ENCODE results near the gene VPS51. TPM values are rescaled to one million over a fixed set of nuclear protein-coding genes. Genes with fewer than 3 reads are reported as not detected.

VPS51 gene
- total and polyA plus RNA-seq, 2 of the 13 experiments (the other 11 are each of a cell fraction or from before 2014, with no cell fraction given) = 76.3 to 90.6 TPM

DNA sequence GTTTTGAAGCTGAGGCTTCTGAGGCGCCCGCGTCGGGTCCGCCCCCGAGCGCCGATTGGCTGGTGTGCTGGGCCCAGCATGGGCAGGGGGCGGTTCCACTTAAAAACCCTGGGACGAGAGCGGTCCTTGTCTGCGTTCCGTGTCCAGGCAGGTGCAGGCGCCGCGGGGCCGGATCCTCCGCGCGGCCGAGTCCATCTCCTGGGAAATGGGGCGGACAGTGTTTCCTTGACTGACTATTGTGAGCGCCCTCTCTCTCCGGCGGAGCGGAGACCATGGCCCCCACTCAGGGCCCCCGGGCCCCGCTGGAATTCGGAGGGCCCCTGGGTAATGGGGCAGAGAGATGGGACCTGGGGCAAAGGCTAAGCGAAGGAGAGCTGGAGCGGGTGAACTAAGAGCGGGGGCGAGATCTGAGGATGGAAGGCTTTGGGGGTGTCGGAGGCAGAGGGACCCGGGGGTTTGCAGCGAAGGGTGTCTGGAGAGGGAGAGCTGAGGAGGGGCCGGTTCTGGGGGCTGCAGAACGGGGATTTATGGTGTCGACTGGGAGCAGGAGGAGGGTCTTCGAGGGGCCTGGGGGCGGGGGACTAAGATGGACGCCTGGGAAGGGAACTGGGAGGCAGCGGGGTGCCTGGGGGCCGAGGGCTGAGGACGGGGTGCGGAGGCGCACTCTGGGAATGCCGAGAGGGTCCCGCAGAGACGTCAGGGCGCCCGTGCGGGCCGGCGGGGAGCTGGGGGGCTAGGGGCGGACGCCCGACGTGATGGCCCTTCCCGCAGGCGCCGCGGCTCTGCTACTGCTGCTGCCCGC, 15.9 kb downstream of the VPS51 start, which contains the start of gene TM7SF2 (continued):
- TF ChIP-seq MTERF4 (CRISPR knock-in tag; IDR thresholded peaks at IDR 0.05) (no peak), HNRNPH1 (optimal IDR thresholded peaks at IDR 0.05; ENCODE audit: low read depth, low read length) (peak; percentile 57), NRL (CRISPR knock-in tag; IDR thresholded peaks at IDR 0.05; ENCODE audit: borderline replicate concordance) (no peak), GABPB1 (CRISPR knock-in tag; IDR thresholded peaks at IDR 0.05) (peak; percentile 34; the same call in 1 of the 2 replicates), GATA4 (IDR thresholded peaks at IDR 0.05; ENCODE audit: borderline replicate concordance, low read depth) (peak; percentile 89; the same call in 1 of the 2 replicates), ZNF639 (CRISPR knock-in tag; conservative IDR thresholded peaks at IDR 0.05) (no peak), ZNF446 (CRISPR knock-in tag; IDR thresholded peaks at IDR 0.05) (0 out of 2 replicates have a peak, but pooled peaks have one; percentile 20), ZNF782 (CRISPR knock-in tag; IDR thresholded peaks at IDR 0.05; ENCODE audit: borderline replicate concordance) (no peak), ASH2L (IDR thresholded peaks at IDR 0.05; ENCODE audit: insufficient read length, low read depth, low read length) (no peak), ZNF10 (CRISPR knock-in tag; IDR thresholded peaks at IDR 0.05; ENCODE audit: borderline replicate concordance, low read depth) (no peak), ZNF264 (CRISPR knock-in tag; IDR thresholded peaks at IDR 0.05) (no peak), ZFAT (CRISPR knock-in tag; conservative IDR thresholded peaks at IDR 0.05) (no peak), ELF3 (CRISPR knock-in tag; IDR thresholded peaks at IDR 0.05) (0 out of 2 replicates have a peak, but pooled peaks have one; percentile 13), MTF1 (CRISPR knock-in tag; IDR thresholded peaks at IDR 0.05) (no peak; the same call in 1 of the 2 replicates), RFX1 (IDR thresholded peaks at IDR 0.05) (no peak), THAP9 (CRISPR knock-in tag; IDR thresholded peaks at IDR 0.05; ENCODE audit: borderline replicate concordance) (no peak; the same call in 1 of the 2 replicates), ZNF570 (CRISPR knock-in tag; IDR thresholded peaks at IDR 0.05; ENCODE audit: borderline replicate concordance) (no peak), ZNF30 (CRISPR knock-in tag; IDR thresholded peaks at IDR 0.05) (no peak)
- TF ChIP-seq, protein P1, sequence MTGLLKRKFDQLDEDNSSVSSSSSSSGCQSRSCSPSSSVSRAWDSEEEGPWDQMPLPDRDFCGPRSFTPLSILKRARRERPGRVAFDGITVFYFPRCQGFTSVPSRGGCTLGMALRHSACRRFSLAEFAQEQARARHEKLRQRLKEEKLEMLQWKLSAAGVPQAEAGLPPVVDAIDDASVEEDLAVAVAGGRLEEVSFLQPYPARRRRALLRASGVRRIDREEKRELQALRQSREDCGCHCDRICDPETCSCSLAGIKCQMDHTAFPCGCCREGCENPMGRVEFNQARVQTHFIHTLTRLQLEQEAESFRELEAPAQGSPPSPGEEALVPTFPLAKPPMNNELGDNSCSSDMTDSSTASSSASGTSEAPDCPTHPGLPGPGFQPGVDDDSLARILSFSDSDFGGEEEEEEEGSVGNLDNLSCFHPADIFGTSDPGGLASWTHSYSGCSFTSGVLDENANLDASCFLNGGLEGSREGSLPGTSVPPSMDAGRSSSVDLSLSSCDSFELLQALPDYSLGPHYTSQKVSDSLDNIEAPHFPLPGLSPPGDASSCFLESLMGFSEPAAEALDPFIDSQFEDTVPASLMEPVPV (CRISPR knock-in tag; IDR thresholded peaks at IDR 0.05) = peak; percentile 75
- TF ChIP-seq, protein P2, sequence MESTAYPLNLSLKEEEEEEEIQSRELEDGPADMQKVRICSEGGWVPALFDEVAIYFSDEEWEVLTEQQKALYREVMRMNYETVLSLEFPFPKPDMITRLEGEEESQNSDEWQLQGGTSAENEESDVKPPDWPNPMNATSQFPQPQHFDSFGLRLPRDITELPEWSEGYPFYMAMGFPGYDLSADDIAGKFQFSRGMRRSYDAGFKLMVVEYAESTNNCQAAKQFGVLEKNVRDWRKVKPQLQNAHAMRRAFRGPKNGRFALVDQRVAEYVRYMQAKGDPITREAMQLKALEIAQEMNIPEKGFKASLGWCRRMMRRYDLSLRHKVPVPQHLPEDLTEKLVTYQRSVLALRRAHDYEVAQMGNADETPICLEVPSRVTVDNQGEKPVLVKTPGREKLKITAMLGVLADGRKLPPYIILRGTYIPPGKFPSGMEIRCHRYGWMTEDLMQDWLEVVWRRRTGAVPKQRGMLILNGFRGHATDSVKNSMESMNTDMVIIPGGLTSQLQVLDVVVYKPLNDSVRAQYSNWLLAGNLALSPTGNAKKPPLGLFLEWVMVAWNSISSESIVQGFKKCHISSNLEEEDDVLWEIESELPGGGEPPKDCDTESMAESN (CRISPR knock-in tag; conservative IDR thresholded peaks at IDR 0.05) = no peak
